Measurements from ENCODE around the gene ZBTB16. TPM values are rescaled to one million over a fixed set of nuclear protein-coding genes. Genes with fewer than 3 reads are reported as not detected.

The ZBTB16 gene
- total RNA-seq, 3 donors from 2014 or later: 4.9 to 82.1 (median 48.8) TPM

- intact Hi-C loops (cut with DNase I, micrococcal nuclease): no loop called here
- DNase-seq (no peak), ATAC-seq (no peak)
- Histone ChIP-seq H3K4me3 (no peak overlapping the region), H3K36me3 (ENCODE audit: low read depth) (no peaks in the 10 kb centered on the region), H3K9me3 (no peaks in the 10 kb centered on the region), H3K4me1 (ENCODE audit: low read depth) (no peaks in the 10 kb centered on the region)
- TF ChIP-seq CTCF (IDR thresholded peaks at IDR 0.05): no peak
These were observed 166.2 kb downstream of the ZBTB16 start for GRCh38 chr11:114225661-114226060.

- Histone ChIP-seq H3K4me3 (no peak overlapping the region), H3K9me3 (no peaks in the 10 kb centered on the region), H3K36me3 (ENCODE audit: low read depth) (no peaks in the 10 kb centered on the region), H3K4me1 (ENCODE audit: low read depth) (no peaks in the 10 kb centered on the region)
- no peak for TF ChIP-seq CTCF (IDR thresholded peaks at IDR 0.05)
- no peak for ATAC-seq
- intact Hi-C loops (cut with DNase I, micrococcal nuclease): no loop called here
- no peak for DNase-seq
These were observed 166.8 kb downstream of the ZBTB16 start for GRCh38 chr11:114226356-114226755.

- Histone ChIP-seq H3K4me1 (ENCODE audit: low read depth) (peaks cover 3% of the 10 kb centered on the region), H3K9me3 (no peaks in the 10 kb centered on the region), H3K4me3 (no peak overlapping the region), H3K36me3 (ENCODE audit: low read depth) (no peaks in the 10 kb centered on the region)
- TF ChIP-seq CTCF (IDR thresholded peaks at IDR 0.05): no peak
- ATAC-seq (no peak), DNase-seq (no peak)
- intact Hi-C loops (cut with DNase I, micrococcal nuclease): no loop called here
These were observed 169.2 kb downstream of the ZBTB16 start for GRCh38 chr11:114228435-114229411.

GRCh38 chr11:114230031-114230704, 170.7 kb downstream of the ZBTB16 start:
- no peaks in the 10 kb centered on the region for H3K36me3 ChIP-seq (ENCODE audit: low read depth)
- no peak for ATAC-seq
- peaks cover 3% of the 10 kb centered on the region for H3K4me1 ChIP-seq (ENCODE audit: low read depth)
- H3K4me3 ChIP-seq: no peak overlapping the region
- H3K9me3 ChIP-seq: no peaks in the 10 kb centered on the region
- intact Hi-C loops (cut with DNase I, micrococcal nuclease): no loop called here
- no peak for DNase-seq
- TF ChIP-seq CTCF (IDR thresholded peaks at IDR 0.05): no peak

GRCh38 chr11:114232400-114233059, 173.0 kb downstream of the ZBTB16 start:
- no peak overlapping the region for H3K4me3 ChIP-seq
- peaks cover 3% of the 10 kb centered on the region for H3K4me1 ChIP-seq (ENCODE audit: low read depth)
- TF ChIP-seq CTCF (IDR thresholded peaks at IDR 0.05): no peak
- no peaks in the 10 kb centered on the region for H3K36me3 ChIP-seq (ENCODE audit: low read depth)
- DNase-seq (peak in 2 of 3 donors; percentile 60 to 64), ATAC-seq (peak; percentile 88)
- intact Hi-C loops (cut with DNase I, micrococcal nuclease): no loop called here
- H3K9me3 ChIP-seq: no peaks in the 10 kb centered on the region

Measured in mucosa of descending colon (tissue), 3 donors.